Activated gamma-delta T cell treated with Interleukin-2 at 50 U/mL for 16 hours (primary cell): ENCODE measurements around the gene IER3IP1.
A peak's percentile ranks its signal among the peaks of the same experiment; 100 is the strongest.
"Not testable (repeated sequence)": the region's sequence is repeated elsewhere in the genome, so short reads cannot be mapped to it uniquely, and the experiment has no call there.

Experiments used
- DNase-seq: peaks from one replicate; pipeline ENCODE4 v3.0.0-alpha.2; 2020

IER3IP1 gene

DNA sequence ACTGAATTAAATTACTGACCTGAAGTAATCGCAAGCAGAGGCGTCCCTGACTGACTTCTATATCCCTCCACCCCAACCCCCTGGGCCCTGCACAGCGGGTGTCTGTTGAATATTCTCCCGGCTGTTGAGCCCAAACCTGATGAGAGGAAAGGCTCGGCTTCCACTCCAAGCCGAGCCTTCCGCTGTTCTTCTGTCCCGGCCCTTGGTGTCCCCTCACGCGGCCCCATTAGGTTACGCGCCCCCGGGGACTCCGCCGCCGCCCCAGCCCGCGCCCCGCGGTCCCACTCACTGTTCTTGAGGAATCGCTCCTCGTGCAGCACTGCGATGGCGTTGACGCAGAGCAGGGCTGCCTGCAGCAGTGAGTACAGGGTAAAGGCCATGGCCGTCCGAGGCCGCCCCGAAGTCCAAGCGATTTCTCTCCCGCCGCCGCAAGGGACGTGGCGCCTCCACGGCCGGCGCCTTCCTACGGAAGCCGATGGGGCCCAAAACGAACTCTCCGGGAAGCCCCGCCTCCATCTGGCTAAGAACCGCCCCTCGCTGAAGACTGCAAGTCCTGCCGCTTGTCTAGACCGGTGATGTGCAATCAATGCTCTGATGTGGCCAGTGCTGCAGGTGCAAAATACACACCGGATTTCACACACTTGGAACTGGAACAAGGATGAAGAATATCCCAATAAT is at the start of gene IER3IP1:
TSS of gene IER3IP1 (minus strand) at position 467 of the 678 bp plus-strand sequence. CDS start at position 380, 87 bp downstream.
- DNase-seq: peak; percentile 86

DNA sequence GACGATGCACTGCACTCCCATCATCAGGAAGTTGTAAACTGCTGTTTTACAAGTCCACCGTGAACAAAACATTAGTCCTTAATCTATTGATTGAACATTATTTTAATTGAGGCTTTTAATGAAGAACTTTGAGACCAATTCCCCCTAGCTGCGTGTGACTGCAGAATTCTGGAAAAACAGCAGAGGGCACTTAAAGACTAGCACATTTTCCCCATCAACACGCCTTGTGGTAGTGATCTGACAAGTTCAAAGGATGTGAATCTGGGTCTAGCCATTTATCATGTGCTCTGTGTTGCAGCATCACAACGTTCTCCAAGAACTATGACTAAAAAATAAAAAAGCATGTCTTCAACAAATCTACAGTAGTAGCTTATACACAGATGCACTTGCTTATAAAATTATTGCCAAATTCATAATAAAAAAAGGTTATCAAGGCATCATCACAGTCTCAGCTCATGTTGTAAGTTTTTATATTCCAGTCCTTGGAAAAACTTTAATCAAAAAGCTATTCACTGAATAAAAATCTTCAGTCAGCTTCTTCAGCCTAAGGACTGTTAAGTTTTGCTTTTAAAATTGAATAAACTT is 39.5 kb upstream of the IER3IP1 start:
- no peak for DNase-seq

DNA sequence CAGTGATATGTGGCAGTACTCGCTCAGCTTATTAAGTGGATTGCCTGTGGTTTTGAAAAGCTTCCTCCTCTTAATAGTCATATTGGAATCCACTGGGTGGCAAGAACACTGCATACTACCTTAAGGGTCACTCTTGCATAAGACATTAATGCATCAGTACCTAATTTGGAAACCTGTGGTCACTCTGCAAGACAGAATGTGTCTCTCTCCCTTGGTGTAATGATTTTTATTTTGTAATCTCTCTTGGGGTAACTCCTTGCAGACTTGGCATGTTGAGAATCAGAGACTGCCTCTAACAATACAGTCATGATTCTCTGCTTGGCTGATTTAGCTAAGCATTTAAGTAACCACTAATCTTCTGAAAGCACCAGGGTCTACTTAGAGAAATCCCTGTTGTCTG is 33.0 kb upstream of the IER3IP1 start:
- no peak for DNase-seq

DNA sequence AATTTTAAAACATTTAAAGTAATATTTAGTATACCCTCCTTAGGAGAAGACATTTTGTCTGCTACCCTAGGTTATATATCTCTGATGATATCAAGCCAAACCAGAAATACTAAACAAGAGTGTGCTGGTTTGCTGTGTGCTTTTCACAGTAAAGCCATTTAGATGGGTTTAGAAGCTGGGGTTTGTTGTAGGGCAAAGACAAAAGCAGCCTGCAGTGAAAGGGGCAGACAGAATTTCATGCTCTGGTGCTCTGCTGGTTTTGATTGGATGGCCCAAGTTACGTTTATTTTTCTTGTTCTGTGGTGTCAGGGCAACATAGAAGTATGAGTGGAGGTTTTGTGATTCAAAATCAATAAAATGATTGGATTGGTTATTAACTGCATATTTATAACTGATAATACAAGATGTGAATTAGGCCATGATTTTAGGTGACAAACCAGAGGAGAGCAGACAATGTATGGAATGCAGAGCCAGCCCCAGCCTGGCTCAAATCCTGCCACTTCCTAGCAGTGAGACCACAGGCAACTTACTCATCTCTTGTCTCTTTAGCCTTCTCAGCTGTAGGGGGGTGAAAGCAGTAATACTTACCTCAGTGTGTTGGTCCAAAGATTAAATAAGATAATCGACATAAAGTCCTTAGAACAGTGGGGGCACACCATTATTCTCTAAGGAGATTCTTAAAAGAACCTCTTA is 30.9 kb upstream of the IER3IP1 start:
- no peak for DNase-seq

- DNase-seq: peak; percentile 27
Measured at GRCh38 chr18:47204908-47205522, 28.9 kb upstream of the IER3IP1 start.

DNA sequence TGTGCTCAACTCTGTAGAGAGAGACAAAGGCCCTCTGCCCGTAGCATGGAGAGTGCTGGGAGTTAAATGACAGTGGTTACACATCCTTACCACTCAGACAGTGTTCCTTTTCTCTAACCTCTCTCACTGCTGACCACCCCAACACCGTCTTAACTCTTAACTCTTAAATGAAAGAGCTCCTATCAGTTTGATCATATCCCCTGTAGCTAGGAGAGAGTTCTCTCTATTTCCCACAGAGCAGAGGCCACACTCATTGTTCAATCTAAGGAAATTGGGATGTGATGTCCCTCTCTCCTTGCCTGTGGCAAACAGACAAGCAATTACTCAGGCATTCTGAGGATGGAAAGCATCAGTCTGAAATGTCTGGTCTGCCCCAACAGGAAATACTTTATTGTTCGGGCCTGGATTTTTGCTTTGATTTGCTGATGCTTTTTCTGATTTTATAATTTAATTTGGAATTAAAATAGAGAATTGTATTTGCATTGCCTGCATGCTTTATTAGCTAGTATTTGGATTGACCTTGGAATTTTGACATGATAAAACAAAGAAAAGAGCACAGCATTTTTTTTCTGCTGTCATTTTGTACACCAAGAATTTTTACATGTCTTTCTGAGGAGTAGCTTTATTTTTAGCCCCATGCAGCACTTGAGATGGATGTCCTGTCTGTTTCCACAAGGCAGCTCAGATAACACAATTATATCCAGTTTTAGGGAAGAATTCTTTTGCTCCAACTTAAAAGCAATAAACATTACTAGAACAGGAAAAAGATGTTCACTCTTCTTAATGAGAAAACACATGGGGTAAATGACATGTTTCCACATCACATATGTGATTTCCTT is 27.7 kb upstream of the IER3IP1 start:
- no peak for DNase-seq

DNA sequence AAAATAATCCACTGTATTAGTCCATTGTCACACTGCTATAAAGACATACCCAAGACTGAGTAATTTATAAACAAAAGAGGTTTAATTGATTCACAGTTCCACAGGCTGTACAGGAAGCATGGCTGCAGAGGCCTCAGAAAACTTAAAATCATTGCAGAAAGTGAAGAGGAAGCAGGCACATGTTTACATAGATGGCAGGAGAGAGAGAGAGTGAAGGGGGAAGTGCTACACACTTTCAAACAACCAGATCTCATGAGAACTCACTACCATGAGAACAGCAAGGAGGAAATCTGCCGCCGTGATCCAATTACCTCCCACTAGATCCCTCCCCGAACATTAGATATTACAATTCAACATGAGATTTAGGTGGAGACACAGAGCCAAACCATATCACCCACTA is 19.8 kb upstream of the IER3IP1 start:
- not testable (repeated sequence) for DNase-seq

DNA sequence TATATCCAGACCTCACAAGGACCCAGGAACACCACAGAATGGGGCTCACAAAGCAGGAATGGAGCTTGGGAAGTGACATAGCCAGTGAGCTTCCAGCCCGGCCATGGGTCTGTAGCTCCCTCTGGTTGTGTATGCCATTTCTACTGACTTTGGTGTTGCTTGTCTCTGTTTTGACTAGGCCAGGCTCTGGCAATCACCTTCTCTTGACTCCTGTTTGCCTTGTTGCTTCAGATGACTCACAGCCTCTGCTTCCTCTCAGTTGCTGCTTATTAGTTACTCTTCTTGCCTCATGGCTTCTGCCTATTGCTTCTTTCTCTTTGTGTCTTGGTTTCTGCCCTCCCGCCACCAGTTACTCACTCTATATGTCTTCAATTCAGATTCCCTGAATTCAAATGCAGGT is 15.8 kb upstream of the IER3IP1 start:
- no peak for DNase-seq

- DNase-seq: no peak
Measured at GRCh38 chr18:47187721-47188120, 11.6 kb upstream of the IER3IP1 start.

DNA sequence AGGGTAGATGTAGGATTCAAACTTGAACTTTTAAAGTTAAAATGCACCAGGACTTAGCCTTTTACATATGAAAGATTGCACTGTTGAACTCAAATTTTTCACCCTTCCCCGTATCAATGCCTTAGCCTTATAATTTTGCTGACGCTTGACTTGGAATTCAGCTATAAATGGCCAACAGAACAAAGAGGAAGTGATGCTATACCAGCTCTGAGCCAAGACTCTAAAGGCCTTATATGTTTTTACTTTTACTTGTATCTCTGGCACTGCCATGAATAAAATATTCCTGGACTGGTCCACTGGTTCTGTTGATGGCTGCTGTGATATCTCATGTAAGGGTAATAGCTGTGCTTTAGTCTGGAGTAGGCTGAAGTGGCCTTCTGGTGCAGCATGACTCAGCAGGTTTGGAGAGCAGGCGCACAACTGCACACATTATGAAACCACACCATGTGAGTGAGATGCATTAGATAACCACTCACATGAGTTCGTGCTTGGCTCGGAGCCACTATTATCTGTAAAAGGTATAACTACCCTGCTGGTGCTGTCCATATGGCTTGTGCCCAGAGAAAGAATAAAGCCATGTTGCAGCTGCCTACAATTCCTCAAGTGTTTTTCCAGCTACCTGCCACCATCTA is 8.4 kb upstream of the IER3IP1 start:
- no peak for DNase-seq

DNA sequence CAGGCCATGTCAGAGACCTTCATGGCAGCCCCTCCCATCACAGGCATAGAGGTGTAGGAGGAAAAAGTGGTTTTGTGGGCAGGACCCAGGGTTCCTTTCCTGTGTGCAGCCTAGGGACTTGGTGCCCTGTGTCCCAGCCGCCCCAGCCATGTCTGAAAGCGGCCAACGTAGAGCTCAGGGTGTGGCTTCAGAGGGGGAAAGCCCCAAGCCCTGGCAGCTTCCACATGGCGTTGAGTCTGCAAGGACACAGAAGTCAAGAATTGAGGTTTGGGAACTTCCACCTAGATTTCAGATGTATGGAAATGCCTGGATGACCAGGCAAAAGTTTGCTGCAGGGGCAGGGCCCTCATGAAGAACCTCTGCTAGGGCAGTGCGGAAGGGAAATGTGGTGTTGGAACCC is 6.0 kb upstream of the IER3IP1 start:
- not testable (repeated sequence) for DNase-seq

DNA sequence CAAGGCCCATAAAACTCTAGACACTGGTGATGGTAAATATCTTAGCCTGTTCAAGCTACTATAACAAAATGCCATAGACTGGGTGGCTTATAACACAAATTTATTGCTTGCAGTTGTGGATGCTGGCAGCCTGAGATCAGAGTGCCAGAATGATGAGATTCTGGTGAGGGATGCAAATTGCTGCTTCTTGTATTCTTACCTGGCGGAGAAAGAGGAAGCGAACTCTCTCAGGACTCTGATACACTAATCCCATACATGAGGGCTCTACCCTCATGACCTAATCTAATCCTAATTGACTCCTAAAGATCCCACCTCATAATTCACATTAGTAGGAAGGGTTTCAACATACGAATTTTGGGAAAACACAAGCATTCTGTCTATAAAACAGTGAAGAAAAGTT is 4.6 kb upstream of the IER3IP1 start:
- DNase-seq: no peak

DNA sequence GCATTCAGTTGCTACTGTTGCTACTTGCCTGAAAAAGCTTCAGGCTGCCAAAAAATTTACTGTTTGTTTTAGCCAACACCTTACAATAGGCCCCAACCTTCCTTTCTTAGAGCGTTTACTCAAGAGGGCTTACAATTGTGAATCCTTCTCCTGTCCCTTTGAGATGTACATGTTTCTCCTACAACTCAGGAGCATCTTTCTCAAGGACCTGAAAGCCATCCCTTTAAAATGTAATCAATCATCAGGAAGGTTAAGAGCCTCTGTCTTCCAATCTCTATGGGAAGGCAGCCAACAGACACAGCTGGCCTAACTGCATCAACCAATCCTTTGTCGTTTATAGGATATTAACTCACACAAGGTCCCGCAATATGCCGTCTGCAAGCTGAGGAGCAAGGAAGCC is 3.4 kb upstream of the IER3IP1 start:
- DNase-seq: no peak

DNA sequence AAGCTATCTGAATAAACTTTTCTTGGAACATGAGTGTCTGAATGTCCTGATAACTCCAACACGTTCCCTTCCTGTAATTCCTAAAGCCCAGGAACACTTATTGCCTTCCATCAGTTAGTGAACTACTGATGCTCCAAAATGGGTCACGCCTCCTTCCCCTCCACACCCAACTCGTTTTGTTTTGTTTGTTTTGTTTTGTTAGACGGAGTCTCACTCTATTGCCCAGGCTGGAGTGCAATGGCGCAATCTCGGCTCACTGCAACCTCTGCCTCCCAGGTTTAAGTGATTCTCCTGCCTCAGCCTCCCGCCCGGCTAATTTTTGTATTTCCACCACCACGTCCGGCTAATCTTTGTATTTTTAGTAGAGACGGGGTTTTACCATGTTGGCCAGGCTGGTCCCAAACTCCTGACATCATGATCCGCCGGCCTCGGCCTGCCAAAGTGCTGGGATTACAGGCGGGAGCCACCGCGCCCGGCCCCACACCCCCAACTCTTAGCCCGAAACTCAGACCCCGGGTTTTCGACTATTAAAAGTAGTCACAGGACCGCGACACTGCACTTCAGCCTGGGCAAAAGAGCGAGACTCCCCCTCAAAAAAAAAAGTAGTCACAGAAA is 774 bp downstream of the IER3IP1 start:
- no peak for DNase-seq

DNA sequence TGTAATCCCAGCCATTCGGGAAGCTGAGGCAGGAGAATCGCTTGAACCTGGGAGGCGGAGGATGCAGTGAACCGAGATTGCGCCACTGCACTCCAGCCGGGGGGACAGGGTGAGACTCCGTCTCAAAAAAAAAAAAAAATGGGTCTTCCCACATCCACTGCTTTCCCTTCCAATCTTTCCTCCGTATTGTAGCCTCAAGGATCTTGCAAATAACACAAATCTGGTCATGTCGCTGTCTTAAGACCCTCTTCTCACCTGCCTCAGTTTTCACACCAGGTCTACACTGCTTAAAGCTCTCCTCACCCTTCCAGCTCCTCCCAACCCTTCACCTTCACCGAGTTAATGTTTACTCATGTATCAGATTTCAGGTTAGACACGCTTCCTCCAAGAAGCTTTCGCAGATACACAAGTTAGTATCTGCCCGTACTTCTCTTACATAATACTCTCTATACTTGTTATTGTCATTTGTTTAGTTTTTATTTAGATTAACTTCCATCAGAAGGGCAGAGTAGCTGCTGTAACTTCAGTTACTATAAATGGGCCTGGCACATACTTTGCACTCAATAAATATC is 1.5 kb downstream of the IER3IP1 start:
- no peak for DNase-seq

- no peak for DNase-seq
Measured at GRCh38 chr18:47172476-47172875, 3.7 kb downstream of the IER3IP1 start.

GRCh38 chr18:47168913-47169312 is 7.3 kb downstream of the IER3IP1 start:
- DNase-seq: no peak

- no peak for DNase-seq
Measured at GRCh38 chr18:47168509-47168908, 7.7 kb downstream of the IER3IP1 start.

- no peak for DNase-seq
Measured at GRCh38 chr18:47166294-47166693, 9.9 kb downstream of the IER3IP1 start.

- DNase-seq: no peak
Measured at GRCh38 chr18:47163241-47163640, 12.9 kb downstream of the IER3IP1 start.

GRCh38 chr18:47160256-47160655 is 15.9 kb downstream of the IER3IP1 start:
- DNase-seq: no peak

GRCh38 chr18:47158404-47158803 is 17.8 kb downstream of the IER3IP1 start:
- not testable (repeated sequence) for DNase-seq
